Spinal cord (tissue), 10 donors: ENCODE results near the gene EEIG2. TPM values are rescaled to one million over a fixed set of nuclear protein-coding genes. Genes with fewer than 3 reads are reported as not detected.
"Not testable (repeated sequence)": the region's sequence is repeated elsewhere in the genome, so short reads cannot be mapped to it uniquely, and the experiment has no call there.

ENCODE experiments used
- DNase-seq, 6 donors: peaks; one replicate each; pipeline versions ENCODE4 v3.0.0 to v3.0.0-alpha.2; 2013 to 2015; ENCODE audit warnings: low spot score in 6 of 6, low read depth in 4 of 6
- H3K27ac ChIP-seq: one replicate; pipeline ENCODE4 v1.5.1; 2013; ENCODE audit warnings: low read depth, low read length, control low read depth
- H3K27me3 ChIP-seq: one replicate; pipeline ENCODE4 v1.6.1; 2013; ENCODE audit warnings: low read length; ENCODE audit not compliant: control insufficient read depth, insufficient read depth
- H3K36me3 ChIP-seq: one replicate; pipeline ENCODE4 v1.6.1; 2013; ENCODE audit warnings: low read length; ENCODE audit not compliant: control insufficient read depth, insufficient read depth
- H3K4me1 ChIP-seq: one replicate; pipeline ENCODE4 v1.6.1; 2013; ENCODE audit warnings: low read length; ENCODE audit not compliant: control insufficient read depth, insufficient read depth
- H3K4me3 ChIP-seq: one replicate; pipeline ENCODE4 v1.5.1; 2013; ENCODE audit warnings: low read depth, low read length, control low read depth
- H3K9me3 ChIP-seq: one replicate; pipeline ENCODE4 v1.6.1; 2013; ENCODE audit warnings: low read length; ENCODE audit not compliant: control insufficient read depth, insufficient read depth
- WGBS: methylation state at CpG from one replicate; pipeline ENCODE4 v1.1.5; 2013; ENCODE audit warnings: missing lambda C conversion rate; ENCODE audit not compliant: insufficient coverage; 5-methylcytosine and 5-hydroxymethylcytosine counted together
- long read RNA-seq, 4 donors: transcript quantifications; one replicate each; lab custom pipeline, GENCODE V29; 2026
- polyA plus RNA-seq, 2 donors: library from polyadenylated mRNA; unstranded; fragments of 120-200 nt; gene quantifications; one replicate each; pipeline ENCODE4 v1.2.1, GENCODE V29; 2013; ENCODE audit not compliant: insufficient read length in 2 of 2
- total RNA-seq, 2 donors: library from RNA; depleted of rRNA in 1 of 2; stranded (reverse); fragments of 120-200 nt in 1 of 2; fragments of >200 nt in 1 of 2; gene quantifications; one replicate each; pipeline versions ENCODE4 v1.2.3 to v1.2.4, GENCODE V29; 2013 to 2014
- donor health status: healthy.

EEIG2 gene
- total RNA-seq (100 to 1,000 TPM in 1 of 2 donors, 10 to 100 TPM in 1; 30.9 to 104 TPM), polyA plus RNA-seq (10 to 100 TPM; 23.2 to 29.5 TPM)
- long read RNA-seq, donor 1, full-length matches to known transcripts, result 6 of 6 reads
- long read RNA-seq, donor 1, partial matches to known transcripts, result 0 of 6 reads
- long read RNA-seq, donor 1, other reads (novel, unspliced or antisense), result 0 of 6 reads
- long read RNA-seq, donor 2, full-length matches to known transcripts, result 2 of 2 reads
- long read RNA-seq, donor 2, partial matches to known transcripts, result 0 of 2 reads
- long read RNA-seq, donor 2, other reads (novel, unspliced or antisense), result 0 of 2 reads
- long read RNA-seq, donor 3, result 0 reads
- long read RNA-seq, donor 4, full-length matches to known transcripts, result 7 of 32 reads
- long read RNA-seq, donor 4, partial matches to known transcripts, result 25 of 32 reads
- long read RNA-seq, donor 4, other reads (novel, unspliced or antisense), result 0 of 32 reads

GRCh38 chr1:108559215-108560186 lies at the start of gene EEIG2:
EEIG2 (plus strand) TSS chr1:108560100; CDS start chr1:108560429, 329 bp downstream.
- Histone ChIP-seq H3K4me1 (peaks cover 10% of the 10 kb centered on the region), H3K9me3 (no peaks in the 10 kb centered on the region), H3K27ac (peak within 1 kb of the TSS; percentile 77), H3K27me3 (no peaks in the 10 kb centered on the region), H3K36me3 (no peaks in the 10 kb centered on the region), H3K4me3 (peak within 1 kb of the TSS; percentile 72)
- WGBS, result 2% methylated on average over 47 of the region's 59 CpGs
- peak; percentile 53 to 96 (median 76) for DNase-seq

- H3K4me3 ChIP-seq, result no peak overlapping the region
- WGBS, result no CpG with 5 or more reads among the region's 3 CpGs
- no peaks in the 10 kb centered on the region for H3K9me3 ChIP-seq
- H3K27ac ChIP-seq, result no peak overlapping the region
- H3K4me1 ChIP-seq, result no peaks in the 10 kb centered on the region
- H3K36me3 ChIP-seq, result no peaks in the 10 kb centered on the region
- DNase-seq, result peak in 2 of 6 donors; percentile 27 to 58
- H3K27me3 ChIP-seq, result no peaks in the 10 kb centered on the region
Measured at GRCh38 chr1:108511764-108512163, 48.1 kb upstream of the EEIG2 start.

DNA sequence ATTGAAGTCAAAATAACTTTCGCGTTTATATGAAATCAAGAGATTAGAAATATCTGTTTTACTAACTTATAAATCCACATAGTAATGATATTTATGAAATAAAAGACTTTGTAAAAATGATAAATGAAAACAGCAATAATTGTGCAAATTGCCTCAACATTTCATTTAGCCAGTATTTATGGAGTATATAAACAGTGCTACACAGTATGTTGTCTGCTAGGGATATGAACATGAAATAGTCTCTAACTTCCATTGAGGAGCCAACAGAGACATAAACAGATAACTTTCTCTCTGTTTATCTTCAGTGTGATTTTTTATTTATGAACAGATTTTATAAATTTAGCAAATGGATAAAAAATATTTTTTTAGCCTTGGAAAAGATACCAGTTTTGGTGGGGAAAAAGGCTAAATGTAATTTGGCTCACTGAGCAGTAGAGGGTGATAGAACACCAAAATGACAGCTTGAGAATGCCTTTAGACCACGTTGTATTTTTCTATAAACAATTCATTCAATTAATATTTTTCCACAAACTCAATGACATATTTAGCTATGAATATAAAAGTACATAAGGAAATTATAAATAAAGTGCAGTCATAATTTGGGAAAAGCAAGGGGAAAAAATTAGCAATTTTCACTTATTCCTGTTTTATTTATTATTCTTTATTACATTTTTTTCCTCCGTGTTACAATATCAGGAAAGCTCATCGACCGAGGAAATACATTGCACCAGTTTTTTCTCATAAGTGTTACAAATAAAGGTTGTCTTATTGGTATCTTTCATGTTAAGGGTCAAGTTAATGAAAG lies 47.5 kb upstream of the EEIG2 start:
- Histone ChIP-seq H3K27me3 (no peaks in the 10 kb centered on the region), H3K9me3 (no peaks in the 10 kb centered on the region), H3K27ac (no peak overlapping the region), H3K4me3 (no peak overlapping the region), H3K4me1 (no peaks in the 10 kb centered on the region), H3K36me3 (no peaks in the 10 kb centered on the region)
- WGBS, result no CpG with 5 or more reads among the region's 6 CpGs
- peak in 4 of 6 donors; percentile 37 to 85 (median 56) for DNase-seq

- no peaks in the 10 kb centered on the region for H3K27me3 ChIP-seq
- H3K9me3 ChIP-seq, result no peaks in the 10 kb centered on the region
- WGBS, result no CpG with 5 or more reads among the region's 2 CpGs
- H3K27ac ChIP-seq, result no peak overlapping the region
- no peaks in the 10 kb centered on the region for H3K4me1 ChIP-seq
- DNase-seq, result no peak
- no peak overlapping the region for H3K4me3 ChIP-seq
- no peaks in the 10 kb centered on the region for H3K36me3 ChIP-seq
Measured at GRCh38 chr1:108513044-108513415, 46.9 kb upstream of the EEIG2 start.

GRCh38 chr1:108513914-108514313 lies 46.0 kb upstream of the EEIG2 start:
- WGBS, result no CpG with 5 or more reads among the region's 2 CpGs
- not testable (repeated sequence) for H3K27me3 ChIP-seq, H3K27ac ChIP-seq, H3K4me3 ChIP-seq, H3K4me1 ChIP-seq, DNase-seq, H3K36me3 ChIP-seq, H3K9me3 ChIP-seq

DNA sequence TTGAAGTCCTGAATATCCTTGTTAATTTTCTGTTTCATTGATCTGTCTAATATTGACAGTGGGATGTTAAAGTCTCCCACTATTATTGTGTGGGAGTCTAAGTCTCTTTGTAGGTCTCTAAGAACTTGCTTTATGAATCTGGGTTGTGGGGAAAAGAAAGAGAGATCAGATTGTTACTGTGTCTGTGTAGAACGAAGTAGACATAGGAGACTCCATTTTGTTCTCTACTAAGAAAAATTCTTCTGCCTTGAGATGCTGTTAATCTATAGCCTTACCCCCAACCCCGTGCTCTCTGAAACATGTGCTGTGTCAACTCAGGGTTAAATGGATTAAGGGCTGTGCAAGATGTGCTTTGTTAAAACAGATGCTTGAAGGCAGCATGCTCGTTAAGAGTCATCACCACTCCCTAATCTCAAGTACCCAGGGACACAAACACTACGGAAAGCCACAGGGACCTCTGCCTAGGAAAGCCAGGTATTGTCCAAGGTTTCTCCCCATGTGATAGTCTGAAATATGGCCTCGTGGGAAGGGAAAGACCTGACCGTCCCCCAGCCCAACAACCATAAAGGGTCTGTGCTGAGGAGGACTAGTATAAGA lies 42.5 kb upstream of the EEIG2 start:
- DNase-seq, H3K27me3 ChIP-seq, H3K4me3 ChIP-seq, H3K27ac ChIP-seq, H3K4me1 ChIP-seq, H3K36me3 ChIP-seq, H3K9me3 ChIP-seq: not testable (repeated sequence)
- no CpG with 5 or more reads among the region's 6 CpGs for WGBS

- H3K4me3 ChIP-seq, result no peak overlapping the region
- H3K9me3 ChIP-seq, result no peaks in the 10 kb centered on the region
- H3K4me1 ChIP-seq, result no peaks in the 10 kb centered on the region
- no peak overlapping the region for H3K27ac ChIP-seq
- no peaks in the 10 kb centered on the region for H3K36me3 ChIP-seq
- no peak for DNase-seq
- no peaks in the 10 kb centered on the region for H3K27me3 ChIP-seq
Measured at GRCh38 chr1:108521990-108522393, 37.9 kb upstream of the EEIG2 start.

GRCh38 chr1:108523829-108524228 lies 36.1 kb upstream of the EEIG2 start:
- Histone ChIP-seq H3K9me3 (no peaks in the 10 kb centered on the region), H3K27ac (no peak overlapping the region), H3K4me1 (no peaks in the 10 kb centered on the region)

GRCh38 chr1:108524676-108525075 lies 35.2 kb upstream of the EEIG2 start:
- Histone ChIP-seq H3K9me3 (no peaks in the 10 kb centered on the region), H3K4me1 (no peaks in the 10 kb centered on the region), H3K4me3 (no peak overlapping the region), H3K27me3 (no peaks in the 10 kb centered on the region), H3K36me3 (no peaks in the 10 kb centered on the region), H3K27ac (no peak overlapping the region)
- no CpG with 5 or more reads among the region's 3 CpGs for WGBS
- no peak for DNase-seq

More at GRCh38 chr1:108523829-108524228, 36.1 kb upstream of the EEIG2 start:
- Histone ChIP-seq H3K27me3 (no peaks in the 10 kb centered on the region), H3K36me3 (no peaks in the 10 kb centered on the region), H3K4me3 (no peak overlapping the region)
- no peak for DNase-seq
